PC-9 (cell line): Measurements from ENCODE around the gene CACNG7. TPM values are rescaled to one million over a fixed set of nuclear protein-coding genes. Genes with fewer than 3 reads are reported as not detected.
A peak's percentile ranks its signal among the peaks of the same experiment; 100 is the strongest.

ENCODE experiments used
- BruUV-seq: library from RNA; stranded (reverse); fragments of 400-500 nt; replicated peaks from 2 replicates; lab custom pipeline; 2021; lab: Mats Ljungman, UMichigan
- CTCF ChIA-PET: fragments of 300-600 bp; sonication (Branson Sonifier 250); formaldehyde crosslinking; loops from one replicate; lab custom pipeline; 2022; ENCODE audit warnings: antibody characterized with exemption; lab: Charles Lee
- POLR2A ChIA-PET: fragments of 300-600 bp; sonication (Branson Sonifier 250); formaldehyde crosslinking; loops from one replicate; lab custom pipeline; 2022; ENCODE audit warnings: antibody characterized with exemption; ENCODE audit not compliant: unreplicated experiment; lab: Charles Lee
- DNase-seq, 2 experiments: peaks; one replicate each; pipeline versions ENCODE4 v3.0.0 to v3.0.0-alpha.2; 2015 to 2022; ENCODE audit warnings: mixed read lengths in 1 of 2
- H2AFZ ChIP-seq: fragments of 200-600 bp; sonication (generic); 2 replicates; pipeline ENCODE4 v1.8.1; 2017; ENCODE audit warnings: antibody characterized with exemption
- H3F3A ChIP-seq: fragments of 200-600 bp; sonication (generic); 2 replicates; pipeline ENCODE4 v1.8.1; 2017; ENCODE audit warnings: antibody characterized with exemption, mild to moderate bottlenecking, low read depth; ENCODE audit not compliant: insufficient read depth
- H3K27ac ChIP-seq: fragments of 200-600 bp; sonication (generic); 2 replicates; pipeline ENCODE4 v1.6.1; 2016; ENCODE audit warnings: mixed run types
- H3K27me3 ChIP-seq: fragments of 200-600 bp; sonication (generic); 2 replicates; pipeline ENCODE4 v1.6.1; 2016; ENCODE audit warnings: low read depth, mixed run types; ENCODE audit not compliant: insufficient read depth
- H3K36me3 ChIP-seq: fragments of 200-600 bp; sonication (generic); 2 replicates; pipeline ENCODE4 v1.6.1; 2016; ENCODE audit warnings: low read depth, mixed run types
- H3K4me1 ChIP-seq: fragments of 200-600 bp; sonication (generic); replicated peaks from 2 replicates; pipeline ENCODE4 v1.6.1; 2016; ENCODE audit warnings: mixed run types; ENCODE audit not compliant: insufficient read depth
- H3K4me2 ChIP-seq: fragments of 200-600 bp; sonication (generic); 2 replicates; pipeline ENCODE4 v1.6.1; 2017; ENCODE audit warnings: mixed run types
- H3K4me3 ChIP-seq: fragments of 200-600 bp; sonication (generic); 2 replicates; pipeline ENCODE4 v1.6.1; 2016; ENCODE audit warnings: mixed run types
- H3K79me2 ChIP-seq: fragments of 200-600 bp; sonication (generic); 2 replicates; pipeline ENCODE4 v1.6.1; 2017; ENCODE audit warnings: low read depth, mixed run types
- H3K9me2 ChIP-seq: fragments of 200-600 bp; sonication (generic); 2 replicates; pipeline ENCODE4 v1.8.1; 2017; ENCODE audit warnings: mild to moderate bottlenecking; ENCODE audit not compliant: insufficient read depth
- H3K9me3 ChIP-seq: fragments of 200-600 bp; sonication (generic); 2 replicates; pipeline ENCODE4 v1.8.1; 2016; ENCODE audit warnings: low read depth; ENCODE audit not compliant: insufficient read depth
- H4K20me1 ChIP-seq: fragments of 200-600 bp; sonication (generic); 2 replicates; pipeline ENCODE4 v1.8.1; 2017; ENCODE audit not compliant: insufficient read depth
- CTCF ChIP-seq: fragments of 200-600 bp; sonication (generic); conservative IDR thresholded peaks from 2 replicates; pipeline ENCODE4 v1.6.1; 2017; ENCODE audit warnings: mixed run types, antibody characterized with exemption, mild to moderate bottlenecking, moderate library complexity
- EZH2 ChIP-seq: fragments of 200-600 bp; sonication (generic); IDR thresholded peaks from 2 replicates; pipeline ENCODE4 v1.8.0; 2017; ENCODE audit warnings: antibody characterized with exemption, low read depth
- intact Hi-C: fragments of 100-400 bp; cut with micrococcal nuclease; formaldehyde crosslinking; loops from one replicate; pipeline ENCODE4 v1.10.0; 2022; ENCODE audit not compliant: unreplicated experiment
- total RNA-seq: library from RNA; stranded (reverse); gene quantifications from 2 replicates; pipeline ENCODE4 v1.2.3, GENCODE V29; 2021

The CACNG7 gene
- total RNA-seq, 1 experiment from 2014 or later: not detected

- Histone ChIP-seq H2AFZ (peak overlapping the region; percentile 86), H3F3A (peaks cover 39% of the 10 kb centered on the region), H3K36me3 (no peaks in the 10 kb centered on the region), H3K4me2 (peak overlapping the region; percentile 99), H3K9me3 (no peaks in the 10 kb centered on the region), H3K4me3 (peak overlapping the region; percentile 94), H3K4me1 (peaks cover 37% of the 10 kb centered on the region), H4K20me1 (no peaks in the 10 kb centered on the region), H3K9me2 (no peaks in the 10 kb centered on the region), H3K27me3 (no peaks in the 10 kb centered on the region), H3K79me2 (peaks cover 31% of the 10 kb centered on the region), H3K27ac (peak overlapping the region; percentile 69)
- POLR2A ChIA-PET: no interaction called here
- TSS peak; percentile 70 for BruUV-seq
- DNase-seq: no peak
- CTCF ChIA-PET: no interaction called here
- intact Hi-C loops: no loop called here
- TF ChIP-seq EZH2: no peak
- no peak for TF ChIP-seq CTCF
Measured at GRCh38 chr19:53992211-53992610, 83.1 kb downstream of the CACNG7 start.

GRCh38 chr19:53992815-53993214 is 83.7 kb downstream of the CACNG7 start:
- TF ChIP-seq EZH2 (no peak), CTCF (no peak)

GRCh38 chr19:53993448-53993847 is 84.4 kb downstream of the CACNG7 start:
- H3F3A ChIP-seq: peaks cover 35% of the 10 kb centered on the region
- no peak overlapping the region for H3K27ac ChIP-seq
- H3K4me2 ChIP-seq: peak overlapping the region; percentile 99
- H3K4me1 ChIP-seq: peaks cover 37% of the 10 kb centered on the region
- no peak overlapping the region for H2AFZ ChIP-seq
- no peaks in the 10 kb centered on the region for H3K36me3 ChIP-seq
- no peak overlapping the region; the same call in 1 of the 2 replicates for H3K4me3 ChIP-seq
- TF ChIP-seq EZH2: no peak
- no peak for TF ChIP-seq CTCF
- DNase-seq: no peak
- CTCF ChIA-PET: no interaction called here
- H3K79me2 ChIP-seq: peaks cover 31% of the 10 kb centered on the region
- POLR2A ChIA-PET: no interaction called here
- H3K27me3 ChIP-seq: no peaks in the 10 kb centered on the region
- intact Hi-C loops: no loop called here
- H3K9me2 ChIP-seq: no peaks in the 10 kb centered on the region
- H3K9me3 ChIP-seq: no peaks in the 10 kb centered on the region
- no TSS peak for BruUV-seq
- no peaks in the 10 kb centered on the region for H4K20me1 ChIP-seq

More at GRCh38 chr19:53992815-53993214, 83.7 kb downstream of the CACNG7 start:
- ChIA-PET POLR2A (interaction anchor here (0.7 kb wide), 1 partner anchor 145 kb away, joined by 3 read pairs; the partner anchor contains the start of gene CNOT3), CTCF (no interaction called here)
- BruUV-seq: no TSS peak
- Histone ChIP-seq H3K9me3 (no peaks in the 10 kb centered on the region), H3K9me2 (no peaks in the 10 kb centered on the region), H3K79me2 (peaks cover 31% of the 10 kb centered on the region), H3K4me2 (peak overlapping the region; percentile 99), H3F3A (peaks cover 38% of the 10 kb centered on the region), H3K4me1 (peaks cover 37% of the 10 kb centered on the region), H3K36me3 (no peaks in the 10 kb centered on the region), H3K27me3 (no peaks in the 10 kb centered on the region), H3K4me3 (peak overlapping the region; percentile 94; the same call in 1 of the 2 replicates), H2AFZ (no peak overlapping the region), H3K27ac (no peak overlapping the region), H4K20me1 (no peaks in the 10 kb centered on the region)
- intact Hi-C loops: no loop called here
- DNase-seq: no peak

Other genes starting within 250 kb of the CACNG7 start
- gene NLRP12, start 85.0 kb upstream of the CACNG7 start, total RNA-seq: 0.20 and 0.37 TPM in 2 replicates
- gene MYADM, start 41.4 kb upstream of the CACNG7 start, total RNA-seq: 230 and 238 TPM in 2 replicates
- gene PRKCG, start 27.1 kb upstream of the CACNG7 start, total RNA-seq: 5.9 TPM in 2 replicates
- 2.9 and 3.8 TPM in 2 replicates for gene CACNG8, start 53.7 kb downstream of the CACNG7 start, total RNA-seq
- 11.5 and 18.7 TPM in 2 replicates for gene CACNG6, start 82.4 kb downstream of the CACNG7 start, total RNA-seq
- 0.59 TPM in 1 of 2 replicates, not detected in the other for gene VSTM1, start 154.6 kb downstream of the CACNG7 start, total RNA-seq
- not detected in 2 replicates for gene TARM1, start 172.1 kb downstream of the CACNG7 start, total RNA-seq
- gene OSCAR, start 191.5 kb downstream of the CACNG7 start, total RNA-seq: 0.87 and 2.4 TPM in 2 replicates
- 119 and 134 TPM in 2 replicates for gene NDUFA3, start 193.6 kb downstream of the CACNG7 start, total RNA-seq
- 35.8 and 47.4 TPM in 2 replicates for gene TFPT, start 206.4 kb downstream of the CACNG7 start, total RNA-seq
- 86.1 and 109 TPM in 2 replicates for gene PRPF31, start 206.5 kb downstream of the CACNG7 start, total RNA-seq
- 83.0 and 89.1 TPM in 2 replicates for gene CNOT3, start 228.5 kb downstream of the CACNG7 start, total RNA-seq